Measurements from ENCODE around the gene CHAT.

Gene CHAT

GRCh38 chr10:49613882-49614241 lies at the start of gene CHAT:
Gene CHAT (plus strand): TSS chr10:49614037. CDS start chr10:49614190, 153 bp downstream.
- no peak for DNase-seq

GRCh38 chr10:49564461-49565009 lies 49.3 kb upstream of the CHAT start:
- no peak for DNase-seq

- no peak for DNase-seq
These were observed 46.0 kb upstream of the CHAT start for GRCh38 chr10:49567810-49568209.

- DNase-seq = no peak
These were observed 45.6 kb upstream of the CHAT start for GRCh38 chr10:49568235-49568634.

GRCh38 chr10:49569031-49569631 lies 44.7 kb upstream of the CHAT start:
- no peak for DNase-seq

GRCh38 chr10:49571388-49571787 lies 42.4 kb upstream of the CHAT start:
- DNase-seq = no peak

- no peak for DNase-seq
These were observed 41.2 kb upstream of the CHAT start for GRCh38 chr10:49572594-49573114.

- DNase-seq = no peak
These were observed 38.3 kb upstream of the CHAT start for GRCh38 chr10:49575489-49576072.

GRCh38 chr10:49577182-49577925 lies 36.5 kb upstream of the CHAT start:
- no peak for DNase-seq

GRCh38 chr10:49578392-49578791 lies 35.4 kb upstream of the CHAT start:
- DNase-seq = no peak

GRCh38 chr10:49579621-49580020 lies 34.2 kb upstream of the CHAT start:
- no peak for DNase-seq

- DNase-seq = no peak
These were observed 28.4 kb upstream of the CHAT start for GRCh38 chr10:49585387-49585786.

GRCh38 chr10:49587981-49588380 lies 25.9 kb upstream of the CHAT start:
- no peak for DNase-seq

GRCh38 chr10:49592726-49593563 lies 20.9 kb upstream of the CHAT start:
- DNase-seq = peak; percentile 42

GRCh38 chr10:49593564-49593875 lies 20.3 kb upstream of the CHAT start:
- no peak for DNase-seq

GRCh38 chr10:49593998-49594397 lies 19.8 kb upstream of the CHAT start:
- no peak for DNase-seq

- no peak for DNase-seq
These were observed 19.2 kb upstream of the CHAT start for GRCh38 chr10:49594594-49594993.

GRCh38 chr10:49595003-49595712 lies 18.7 kb upstream of the CHAT start:
- no peak for DNase-seq

GRCh38 chr10:49595713-49596492 lies 17.9 kb upstream of the CHAT start:
- DNase-seq = no peak

- no peak for DNase-seq
These were observed 17.4 kb upstream of the CHAT start for GRCh38 chr10:49596493-49596809.

GRCh38 chr10:49596836-49597235 lies 17.0 kb upstream of the CHAT start:
- DNase-seq = no peak

Data from activated naive CD4-positive, alpha-beta T cell treated with anti-CD3 and anti-CD28 coated beads, Interleukin-2, amount 50 U/mL, for 16 hours (primary cell).